Activated CD8-positive, alpha-beta memory T cell treated with anti-CD3 and anti-CD28 coated beads for 4 hours (primary cell): ENCODE measurements around the gene MAP1B.

ENCODE experiments used
- DNase-seq, 2 donors: peaks; one replicate each; pipeline ENCODE4 v3.0.0-alpha.2; 2020; ENCODE audit warnings: low read depth in 2 of 2

MAP1B gene

GRCh38 chr5:72248410-72248981, 141.2 kb downstream of the MAP1B start:
- no peak for DNase-seq

- DNase-seq = no peak
Measured at GRCh38 chr5:72251386-72251785, 144.1 kb downstream of the MAP1B start.

DNA sequence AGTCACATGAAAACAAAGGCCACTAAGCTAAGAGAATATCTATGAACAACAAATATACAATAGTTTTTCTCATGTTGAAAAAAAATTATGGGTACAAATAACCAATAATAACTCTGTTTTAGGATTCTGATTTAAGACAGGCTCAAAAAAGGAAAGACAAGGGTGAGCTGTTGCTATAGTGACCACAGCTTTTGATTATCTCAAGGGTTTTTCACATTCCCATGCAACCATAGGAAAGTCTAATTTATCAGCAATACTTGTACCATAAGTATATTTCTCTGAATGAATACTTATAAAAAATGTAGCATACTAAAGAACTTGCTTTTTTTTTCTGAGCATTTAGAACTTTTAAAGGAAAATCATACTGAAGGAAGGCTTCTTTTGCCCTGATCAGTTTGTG, 144.7 kb downstream of the MAP1B start:
- DNase-seq = no peak

- no peak for DNase-seq
Measured at GRCh38 chr5:72252574-72253155, 145.4 kb downstream of the MAP1B start.

GRCh38 chr5:72255237-72255636, 148.0 kb downstream of the MAP1B start:
- no peak for DNase-seq

- no peak for DNase-seq
Measured at GRCh38 chr5:72255670-72256069, 148.4 kb downstream of the MAP1B start.

GRCh38 chr5:72256536-72256935, 149.3 kb downstream of the MAP1B start:
- DNase-seq = no peak
